ENCODE data around the gene TBXA2R. TPM values are rescaled to one million over a fixed set of nuclear protein-coding genes. Genes with fewer than 3 reads are reported as not detected.
"Not testable (repeated sequence)": the region's sequence is repeated elsewhere in the genome, so short reads cannot be mapped to it uniquely, and the experiment has no call there.

Gene TBXA2R
- total RNA-seq, 1 donor from 2014 or later: 1.2 TPM

- no peak for DNase-seq
Observed at GRCh38 chr19:3605361-3605760, 1.3 kb downstream of the TBXA2R start.

- DNase-seq: no peak
Observed at GRCh38 chr19:3604987-3605343, 1.7 kb downstream of the TBXA2R start.

- DNase-seq: no peak
Observed at GRCh38 chr19:3604227-3604986, 2.3 kb downstream of the TBXA2R start.

- DNase-seq: no peak
Observed at GRCh38 chr19:3603121-3603811, 3.4 kb downstream of the TBXA2R start.

GRCh38 chr19:3601021-3601420, 5.7 kb downstream of the TBXA2R start:
- no peak for DNase-seq

GRCh38 chr19:3599776-3600187, 6.9 kb downstream of the TBXA2R start:
- no peak for DNase-seq

- DNase-seq: no peak
Observed at GRCh38 chr19:3595521-3596061, 11.1 kb downstream of the TBXA2R start.

GRCh38 chr19:3593156-3593555, 13.5 kb downstream of the TBXA2R start:
- DNase-seq: no peak

GRCh38 chr19:3591876-3592613, 14.6 kb downstream of the TBXA2R start:
- no peak for DNase-seq

- DNase-seq: no peak
Observed at GRCh38 chr19:3590991-3591659, 15.6 kb downstream of the TBXA2R start.

GRCh38 chr19:3589949-3590348, 16.7 kb downstream of the TBXA2R start:
- DNase-seq: no peak

GRCh38 chr19:3589439-3589838, 17.2 kb downstream of the TBXA2R start:
- no peak for DNase-seq

GRCh38 chr19:3586707-3587346, 19.8 kb downstream of the TBXA2R start:
- DNase-seq: no peak

GRCh38 chr19:3586127-3586626, 20.5 kb downstream of the TBXA2R start:
- DNase-seq: no peak

- DNase-seq: no peak
Observed at GRCh38 chr19:3585301-3586126, 21.2 kb downstream of the TBXA2R start, which contains the start of gene GIPC3. GIPC3 (plus strand) TSS chr19:3585478; CDS start chr19:3585598, 120 bp downstream.

- DNase-seq: not testable (repeated sequence)
Observed at GRCh38 chr19:3584036-3584802, 22.5 kb downstream of the TBXA2R start.

GRCh38 chr19:3581792-3582191, 24.9 kb downstream of the TBXA2R start:
- not testable (repeated sequence) for DNase-seq

GRCh38 chr19:3580156-3580934, 26.3 kb downstream of the TBXA2R start:
- DNase-seq: peak; percentile 23

- DNase-seq: no peak
Observed at GRCh38 chr19:3578390-3578789, 28.3 kb downstream of the TBXA2R start.
